GM10847 (cell line): Measurements from ENCODE around the gene C1QTNF12.

Experiments
- POLR2A ChIP-seq: IDR thresholded peaks from 2 replicates; pipeline ENCODE4 v1.6.1; 2011; ENCODE audit not compliant: insufficient read length; ENCODE audit errors: extremely low read depth

The C1QTNF12 gene, protein sequence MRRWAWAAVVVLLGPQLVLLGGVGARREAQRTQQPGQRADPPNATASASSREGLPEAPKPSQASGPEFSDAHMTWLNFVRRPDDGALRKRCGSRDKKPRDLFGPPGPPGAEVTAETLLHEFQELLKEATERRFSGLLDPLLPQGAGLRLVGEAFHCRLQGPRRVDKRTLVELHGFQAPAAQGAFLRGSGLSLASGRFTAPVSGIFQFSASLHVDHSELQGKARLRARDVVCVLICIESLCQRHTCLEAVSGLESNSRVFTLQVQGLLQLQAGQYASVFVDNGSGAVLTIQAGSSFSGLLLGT

DNA sequence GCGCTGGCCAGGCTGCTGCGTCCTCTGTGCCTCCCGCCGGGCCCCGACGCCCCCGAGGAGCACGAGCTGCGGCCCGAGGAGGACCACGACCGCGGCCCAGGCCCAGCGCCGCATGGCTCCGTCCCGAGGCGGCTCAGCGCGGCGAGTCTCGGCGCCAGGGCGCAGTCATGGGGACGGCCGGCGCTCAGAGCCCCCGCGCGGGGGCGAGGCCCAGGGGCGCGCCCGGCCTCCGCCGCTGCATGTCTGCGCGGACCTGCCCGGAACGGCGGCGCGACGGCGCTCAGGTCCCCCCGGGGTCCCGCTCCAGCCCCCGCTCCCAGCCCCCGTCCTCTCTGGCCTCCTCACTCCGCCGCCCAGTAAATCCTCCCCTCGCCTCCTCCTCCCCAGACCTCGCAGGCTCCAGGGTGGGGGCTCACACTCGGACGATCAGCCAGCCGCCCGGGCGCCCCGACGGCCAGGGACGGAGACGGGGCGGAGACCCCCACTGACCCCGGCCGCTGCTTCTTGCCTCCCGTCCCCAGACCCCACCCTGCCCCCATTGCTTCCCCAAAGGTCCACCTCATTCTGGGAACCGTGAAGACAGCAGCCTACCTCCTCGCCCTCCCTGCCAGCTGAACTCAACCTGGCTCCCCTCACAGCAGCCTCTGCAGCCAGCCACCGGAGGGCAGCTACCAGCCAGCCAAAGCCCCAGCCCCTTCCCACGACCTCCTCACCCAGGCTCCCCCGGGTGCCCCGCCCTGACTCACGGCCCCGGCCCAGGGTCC, at the start of gene C1QTNF12:
Gene C1QTNF12, minus strand, starts transcription at position 146 of the 764 bp plus-strand sequence. Its CDS starts 32 bp downstream, at position 114.
- TF ChIP-seq POLR2A = no peak

DNA sequence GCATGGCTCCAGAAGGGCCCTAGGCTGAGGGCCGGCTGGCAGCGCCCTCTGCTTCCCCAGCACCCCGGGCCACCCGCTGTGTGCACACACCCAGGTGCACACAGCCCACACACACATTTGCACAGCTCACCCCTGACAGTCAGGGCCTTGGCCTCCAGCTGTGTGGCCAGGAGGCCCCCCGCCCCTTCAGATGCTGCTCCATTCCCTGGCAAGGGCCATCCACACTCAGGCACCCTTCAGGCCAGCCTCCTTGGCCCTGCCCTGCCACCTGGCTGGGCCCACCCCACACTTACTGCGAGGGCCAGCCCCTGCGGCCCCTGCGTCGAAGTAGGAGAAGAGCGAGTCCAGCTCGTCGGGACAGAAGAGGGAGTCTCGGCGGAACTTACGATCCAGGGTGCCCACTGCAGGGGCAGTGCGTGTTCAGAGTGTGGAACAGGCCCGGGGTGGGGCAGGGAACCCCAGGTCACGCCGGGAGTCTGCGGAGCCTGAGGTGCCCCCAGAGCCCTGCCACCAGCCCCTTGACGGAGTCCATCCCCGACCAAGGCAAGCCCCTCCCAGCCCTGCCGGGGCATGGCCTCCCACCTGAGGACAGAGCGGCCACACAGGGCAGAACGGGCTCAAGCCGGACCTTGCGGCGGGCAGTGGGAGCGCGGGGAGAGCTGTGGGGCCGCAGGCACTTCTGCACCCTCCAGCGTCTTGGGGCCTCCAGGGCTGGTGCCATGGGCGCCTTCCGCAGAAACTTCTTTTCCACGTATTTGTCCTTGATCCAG, 48.8 kb upstream of the C1QTNF12 start:
- no peak for TF ChIP-seq POLR2A

DNA sequence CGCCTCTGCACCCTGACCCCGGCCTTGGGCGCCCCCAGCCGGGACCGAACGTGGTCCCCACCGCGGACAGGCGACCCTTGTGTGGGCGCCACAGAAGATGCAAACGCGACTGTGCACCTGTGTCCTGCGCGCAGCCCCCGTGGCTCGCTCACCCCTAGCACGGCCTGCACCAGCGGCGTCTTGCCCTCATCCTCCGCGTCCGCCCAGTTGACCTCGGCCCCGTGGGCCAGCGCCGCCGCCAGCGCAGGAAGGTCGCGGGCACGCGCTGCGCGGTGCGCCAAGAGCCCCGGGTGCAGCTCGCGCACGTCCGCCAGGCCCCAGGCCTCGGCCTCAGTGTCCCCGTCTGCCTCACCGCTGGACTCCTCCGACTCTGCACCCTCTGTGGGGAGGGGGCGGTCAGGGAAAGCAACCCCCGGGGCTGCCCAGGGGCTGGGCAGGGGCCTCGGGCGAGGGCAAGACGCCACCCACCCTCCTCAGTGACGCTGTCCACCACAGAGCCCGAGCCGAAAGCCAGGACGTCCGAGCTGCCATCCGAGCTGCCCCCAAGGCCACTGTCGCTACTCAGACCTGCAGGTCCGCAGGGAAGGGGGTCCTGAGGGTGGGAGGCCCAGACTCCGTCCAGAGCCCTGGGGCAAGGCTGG, 47.8 kb upstream of the C1QTNF12 start:
- TF ChIP-seq POLR2A = no peak

DNA sequence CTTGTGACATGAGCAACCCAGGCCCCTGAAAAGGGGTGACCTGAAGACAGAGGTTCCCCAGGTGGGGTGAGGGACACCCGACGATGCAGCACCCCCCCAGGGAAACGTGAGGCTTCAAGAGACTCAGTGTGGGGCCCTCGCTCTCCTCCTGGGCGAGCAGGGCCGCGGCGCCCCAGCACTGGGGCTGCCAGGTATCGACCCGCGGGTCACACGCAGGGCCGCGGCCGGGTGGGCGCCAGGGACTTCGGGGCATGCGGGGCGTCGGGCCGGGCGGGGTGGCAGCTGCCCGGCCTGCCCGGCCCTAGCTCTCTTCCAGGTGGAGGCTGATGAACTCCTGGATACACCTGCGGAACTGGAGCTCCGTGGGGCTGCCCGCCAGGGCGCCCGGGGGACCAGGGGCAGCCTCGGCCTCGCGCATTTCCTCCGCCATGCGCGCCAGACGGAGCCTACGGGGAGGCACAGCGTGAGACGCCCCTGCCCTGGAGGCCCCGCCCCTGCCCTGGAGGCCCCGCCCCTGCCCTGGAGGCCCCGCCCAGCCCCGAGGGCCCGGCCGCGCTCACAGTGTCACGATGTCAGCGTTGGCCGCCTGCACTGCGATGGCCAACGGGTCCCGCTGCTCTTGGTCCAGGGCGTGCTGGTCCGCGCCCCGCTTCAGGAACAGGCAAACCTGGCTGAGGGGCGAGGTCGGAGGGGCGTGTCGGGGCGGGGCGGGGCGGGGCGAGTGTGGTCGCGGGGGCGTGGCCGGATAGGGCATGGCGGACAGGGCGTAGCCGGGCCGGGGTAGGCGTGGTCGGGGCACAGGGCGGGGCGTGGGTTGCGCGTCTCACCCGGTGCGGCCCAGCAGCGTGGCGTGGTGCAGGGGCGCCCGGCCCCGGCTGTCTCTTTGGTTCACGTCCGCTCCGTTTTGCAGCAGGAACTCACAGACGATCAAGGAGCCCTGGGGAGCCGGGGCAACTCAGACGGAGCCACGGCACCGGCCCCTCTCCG, 47.0 kb upstream of the C1QTNF12 start:
- no peak for TF ChIP-seq POLR2A

DNA sequence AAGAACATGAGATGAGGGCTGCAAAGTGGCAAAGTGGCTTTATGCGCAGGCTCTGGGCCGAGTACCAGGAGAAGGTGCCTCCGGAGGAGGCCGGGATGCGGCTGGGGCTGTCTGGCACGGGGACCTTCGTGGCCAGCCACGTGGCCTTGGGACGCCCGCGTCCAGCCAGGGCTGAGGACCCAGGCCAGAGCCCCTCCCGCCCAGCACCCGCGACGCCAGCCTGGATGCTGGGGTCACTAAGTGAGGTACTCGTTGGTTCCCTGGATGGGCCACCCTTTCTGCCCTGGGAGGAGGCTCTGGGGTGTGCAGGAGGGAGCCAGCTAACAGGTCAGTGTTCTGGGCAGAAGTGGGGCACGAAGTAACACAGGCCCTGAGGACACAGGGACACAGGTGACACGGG, 46.3 kb upstream of the C1QTNF12 start:
- TF ChIP-seq POLR2A = no peak

DNA sequence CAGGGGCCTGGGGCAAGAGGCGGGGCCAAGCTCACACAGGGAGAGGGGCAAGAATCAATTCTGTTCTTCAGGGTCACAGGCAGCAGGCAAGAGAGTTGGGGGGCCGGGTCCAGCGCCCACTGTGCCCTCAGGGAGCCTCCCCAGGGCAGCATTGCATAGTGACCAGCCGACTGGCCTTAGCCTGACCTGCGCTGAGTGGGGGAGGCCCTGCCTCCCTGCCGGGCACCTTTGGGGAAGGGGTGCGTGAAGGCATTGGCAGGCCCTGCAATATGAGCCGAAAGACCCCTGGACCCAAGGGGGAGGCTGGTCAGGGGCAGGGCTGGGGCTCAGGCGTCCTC, 45.9 kb upstream of the C1QTNF12 start:
- no peak for TF ChIP-seq POLR2A

DNA sequence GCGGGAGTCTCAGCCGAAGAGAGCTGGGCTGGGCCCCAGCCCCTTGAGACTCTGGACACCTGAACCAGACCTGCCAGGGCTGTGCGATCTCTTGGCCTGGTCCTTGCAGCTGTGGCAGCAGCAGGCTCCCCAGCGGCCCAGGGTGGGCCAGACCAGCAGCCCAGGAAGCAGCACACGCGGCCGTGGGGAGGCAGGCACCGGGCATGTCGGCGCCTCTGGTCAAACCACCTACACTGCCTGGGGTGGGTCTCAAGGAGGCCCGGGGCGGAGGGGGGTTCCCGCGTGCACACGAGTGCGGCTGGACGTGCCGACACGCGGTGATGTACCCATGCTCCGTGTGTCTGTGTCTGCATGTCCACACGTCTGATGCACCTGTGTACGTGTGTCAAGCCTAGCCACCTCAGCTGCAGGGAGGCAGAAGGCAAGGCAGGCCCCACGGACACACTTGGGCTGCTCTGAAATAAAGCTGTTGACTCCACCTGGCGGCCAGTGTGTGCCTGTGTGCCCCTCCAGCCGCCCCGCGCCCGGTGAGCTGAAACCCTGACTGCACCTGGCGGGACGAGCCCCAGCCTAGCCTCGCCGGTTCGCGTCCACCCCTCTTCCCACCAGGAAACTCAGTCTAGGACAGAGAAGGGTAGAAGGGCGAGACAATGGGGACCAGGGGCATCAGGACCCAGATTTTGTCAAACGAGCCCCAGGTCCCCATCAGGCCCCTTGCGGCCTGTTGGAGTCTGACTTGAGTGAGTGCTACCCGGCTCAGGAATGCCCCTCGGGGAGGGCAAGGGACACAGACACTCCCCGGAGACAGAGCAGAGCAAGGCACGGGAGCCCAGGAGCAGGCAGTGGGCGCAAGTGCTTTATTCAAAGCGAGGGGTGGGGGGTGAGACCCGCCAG, 45.3 kb upstream of the C1QTNF12 start:
- TF ChIP-seq POLR2A = no peak

DNA sequence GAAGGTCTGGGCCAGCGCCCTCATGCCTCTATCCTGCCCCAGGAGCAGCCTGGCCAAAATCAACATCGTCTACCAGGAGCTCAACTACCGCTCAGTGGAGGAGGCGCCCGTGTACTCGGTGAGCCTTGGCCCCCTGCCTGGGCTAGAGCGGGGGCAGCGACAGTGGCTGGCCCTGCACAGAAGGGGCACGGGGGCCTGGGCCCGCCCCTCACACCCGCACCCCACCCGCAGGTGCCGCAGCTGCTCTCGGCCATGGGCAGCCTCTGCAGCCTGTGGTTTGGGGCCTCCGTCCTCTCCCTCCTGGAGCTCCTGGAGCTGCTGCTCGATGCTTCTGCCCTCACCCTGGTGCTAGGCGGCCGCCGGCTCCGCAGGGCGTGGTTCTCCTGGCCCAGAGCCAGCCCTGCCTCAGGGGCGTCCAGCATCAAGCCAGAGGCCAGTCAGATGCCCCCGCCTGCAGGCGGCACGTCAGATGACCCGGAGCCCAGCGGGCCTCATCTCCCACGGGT, 44.6 kb upstream of the C1QTNF12 start:
- TF ChIP-seq POLR2A = no peak

DNA sequence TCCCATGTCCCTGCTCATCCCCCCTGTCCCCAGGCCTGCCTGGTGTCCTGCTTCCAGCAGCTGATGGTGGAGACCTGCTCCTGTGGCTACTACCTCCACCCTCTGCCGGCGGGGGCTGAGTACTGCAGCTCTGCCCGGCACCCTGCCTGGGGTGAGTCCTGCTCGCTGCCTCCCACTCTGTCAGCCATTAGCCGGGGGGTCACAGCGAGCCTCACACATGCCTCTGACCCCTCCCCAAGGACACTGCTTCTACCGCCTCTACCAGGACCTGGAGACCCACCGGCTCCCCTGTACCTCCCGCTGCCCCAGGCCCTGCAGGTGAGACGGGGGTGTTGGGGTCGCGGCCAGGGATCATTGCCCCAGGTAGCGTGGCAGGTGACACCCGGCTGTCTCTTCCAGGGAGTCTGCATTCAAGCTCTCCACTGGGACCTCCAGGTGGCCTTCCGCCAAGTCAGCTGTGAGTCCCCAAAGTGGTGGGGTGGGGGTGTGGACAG, 43.8 kb upstream of the C1QTNF12 start:
- no peak for TF ChIP-seq POLR2A

DNA sequence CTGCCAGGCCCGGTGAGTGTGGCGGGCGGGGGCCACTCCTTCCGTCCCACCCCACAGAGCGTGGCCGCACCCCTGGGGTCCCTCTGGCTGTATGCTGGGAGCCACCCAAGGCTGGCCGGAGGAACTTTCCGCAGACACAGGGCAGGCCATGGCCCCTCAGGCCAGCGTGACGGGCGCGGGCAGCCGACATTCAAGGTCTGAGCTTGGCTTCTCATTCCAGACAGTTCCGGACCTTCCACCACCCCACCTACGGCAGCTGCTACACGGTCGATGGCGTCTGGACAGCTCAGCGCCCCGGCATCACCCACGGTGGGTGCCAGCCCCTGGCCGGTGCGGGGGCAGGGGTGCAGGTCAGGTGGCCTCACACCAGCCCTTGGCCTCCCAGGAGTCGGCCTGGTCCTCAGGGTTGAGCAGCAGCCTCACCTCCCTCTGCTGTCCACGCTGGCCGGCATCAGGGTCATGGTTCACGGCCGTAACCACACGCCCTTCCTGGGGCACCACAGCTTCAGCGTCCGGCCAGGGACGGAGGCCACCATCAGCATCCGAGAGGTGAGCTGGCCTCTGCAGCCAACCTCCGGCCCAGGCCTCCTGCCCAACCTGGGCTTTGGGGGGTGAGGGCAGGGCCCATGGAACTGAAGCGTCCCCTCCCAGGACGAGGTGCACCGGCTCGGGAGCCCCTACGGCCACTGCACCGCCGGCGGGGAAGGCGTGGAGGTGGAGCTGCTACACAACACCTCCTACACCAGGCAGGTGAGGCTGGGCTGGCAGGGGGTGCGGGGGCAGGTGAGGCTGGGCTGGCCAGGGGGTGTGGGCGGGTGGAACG, 41.0 kb upstream of the C1QTNF12 start:
- no peak for TF ChIP-seq POLR2A

DNA sequence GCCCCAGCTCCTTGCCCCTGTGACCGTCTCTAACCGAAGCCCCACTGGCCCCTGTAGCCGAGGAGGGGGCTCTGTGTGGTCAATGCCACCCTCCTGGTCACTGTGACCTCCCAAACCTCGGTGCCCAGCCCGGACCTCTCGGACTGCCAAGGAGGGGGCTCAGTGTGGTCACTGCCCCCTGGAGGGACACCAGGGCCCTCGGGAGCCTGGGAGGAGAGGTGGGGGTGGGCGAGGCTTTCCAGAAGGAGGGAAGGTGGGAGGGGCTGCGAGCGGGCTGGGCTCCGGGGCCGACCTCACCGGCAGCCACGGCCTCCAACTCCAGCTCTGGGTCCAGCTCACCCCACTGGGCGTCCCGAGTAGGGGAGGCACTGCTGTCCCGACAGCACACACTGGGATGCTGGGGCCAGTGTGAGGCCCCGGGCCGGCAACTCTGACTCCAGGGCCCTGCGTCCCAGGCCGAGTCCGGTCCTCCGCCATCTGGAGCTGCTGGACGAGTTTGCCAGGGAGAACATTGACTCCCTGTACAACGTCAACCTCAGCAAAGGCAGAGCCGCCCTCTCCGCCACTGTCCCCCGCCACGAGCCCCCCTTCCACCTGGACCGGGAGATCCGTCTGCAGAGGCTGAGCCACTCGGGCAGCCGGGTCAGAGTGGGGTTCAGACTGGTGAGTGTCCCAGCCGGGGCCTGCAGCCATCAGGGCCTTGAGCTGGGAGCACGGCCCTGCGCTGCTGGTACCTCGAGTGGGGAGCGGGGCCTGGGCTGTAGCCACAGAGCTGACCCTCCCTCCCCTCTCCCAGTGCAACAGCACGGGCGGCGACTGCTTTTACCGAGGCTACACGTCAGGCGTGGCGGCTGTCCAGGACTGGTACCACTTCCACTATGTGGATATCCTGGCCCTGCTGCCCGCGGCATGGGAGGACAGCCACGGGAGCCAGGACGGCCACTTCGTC, 40.1 kb upstream of the C1QTNF12 start:
- TF ChIP-seq POLR2A = no peak
